H1 (cell line): ENCODE results near the gene METTL9. TPM values are rescaled to one million over a fixed set of nuclear protein-coding genes. Genes with fewer than 3 reads are reported as not detected.

Experiments
- CTCF ChIA-PET: fragments of 300-600 bp; sonication (Branson Sonifier 250); formaldehyde crosslinking; loops from one replicate; lab custom pipeline; 2021; ENCODE audit not compliant: partially characterized antibody; lab: Charles Lee
- POLR2A ChIA-PET: fragments of 300-600 bp; sonication (Branson Sonifier 250); formaldehyde crosslinking; loops from one replicate; lab custom pipeline; 2021; ENCODE audit warnings: inconsistent platforms; ENCODE audit not compliant: partially characterized antibody; lab: Charles Lee
- DNase-seq, 2 experiments: peaks; one replicate each; pipeline versions ENCODE4 v3.0.0 to v3.0.0-alpha.2; 2010 to 2022; ENCODE audit warnings: low spot score in 2 of 2, low read depth in 1 of 2, mixed read lengths in 1 of 2
- FAIRE-seq: peaks from 2 replicates; lab custom pipeline; 2011; peaks lifted over from hg19 to GRCh38; lab: Jason Lieb, UNC
- H2AFZ ChIP-seq: 2 replicates; pipeline ENCODE4 v1.8.1; 2012; ENCODE audit warnings: low read length, inconsistent platforms
- H2AK5ac ChIP-seq: 2 replicates; pipeline ENCODE4 v1.6.1; 2013; ENCODE audit warnings: low read depth, low read length
- H2BK120ac ChIP-seq: replicated peaks from 2 replicates; pipeline ENCODE3; 2013; ENCODE audit warnings: low read depth, low read length, inconsistent platforms
- H2BK12ac ChIP-seq: 2 replicates; pipeline ENCODE4 v1.6.1; 2013; ENCODE audit warnings: low read depth, low read length
- H2BK15ac ChIP-seq: 2 replicates; pipeline ENCODE4 v1.6.1; 2013; ENCODE audit warnings: low read length
- H2BK20ac ChIP-seq: 2 replicates; pipeline ENCODE4 v1.6.1; 2013; ENCODE audit warnings: low read length
- H2BK5ac ChIP-seq: 2 replicates; pipeline ENCODE4 v1.6.1; 2013; ENCODE audit warnings: low read depth, low read length
- H3K14ac ChIP-seq: 2 replicates; pipeline ENCODE4 v1.6.1; 2013; ENCODE audit warnings: inconsistent platforms; ENCODE audit not compliant: insufficient read length
- H3K18ac ChIP-seq: 2 replicates; pipeline ENCODE4 v1.6.1; 2013; ENCODE audit warnings: low read length; ENCODE audit errors: extremely low read depth
- H3K23ac ChIP-seq: 2 replicates; pipeline ENCODE4 v1.6.1; 2013; ENCODE audit warnings: inconsistent platforms; ENCODE audit not compliant: insufficient read length
- H3K23me2 ChIP-seq: 2 replicates; pipeline ENCODE4 v1.6.1; 2013; ENCODE audit warnings: low read depth, low read length
- H3K27ac ChIP-seq: 2 replicates; pipeline ENCODE4 v1.6.1; 2011; ENCODE audit warnings: low read depth, low read length, inconsistent platforms
- H3K27me3 ChIP-seq, 4 experiments: replicated peaks in 1 of 4; 1 replicate in 1 of 4; 2 replicates in 3 of 4; pipeline versions ENCODE4 v1.6.1 to v1.8.1; 2011 to 2013; ENCODE audit warnings: low read length in 3 of 4, mild to moderate bottlenecking in 3 of 4, inconsistent platforms in 2 of 4, mixed read lengths in 2 of 4, moderate library complexity in 1 of 4; ENCODE audit not compliant: control insufficient read depth in 3 of 4, insufficient read depth in 3 of 4; ENCODE audit errors: extremely low read depth in 1 of 4
- H3K36me3 ChIP-seq, 4 experiments: 2 replicates each; pipeline versions ENCODE4 v1.6.1 to v1.8.1; 2011 to 2013; ENCODE audit warnings: mild to moderate bottlenecking in 4 of 4, low read length in 3 of 4, moderate library complexity in 2 of 4, control low read depth in 1 of 4, inconsistent platforms in 1 of 4; ENCODE audit not compliant: insufficient read depth in 4 of 4, control insufficient read depth in 2 of 4
- H3K4ac ChIP-seq: replicated peaks from 2 replicates; pipeline ENCODE3; 2013; ENCODE audit warnings: low read length, low read depth, mixed read lengths, inconsistent platforms; ENCODE audit not compliant: insufficient read length
- H3K4me1 ChIP-seq, 4 experiments: replicated peaks in 1 of 4; 1 replicate in 1 of 4; 2 replicates in 3 of 4; pipeline versions ENCODE4 v1.6.1 to v1.8.1; 2011 to 2013; ENCODE audit warnings: low read length in 3 of 4, inconsistent platforms in 2 of 4, mixed read lengths in 1 of 4; ENCODE audit not compliant: insufficient read depth in 4 of 4, control insufficient read depth in 3 of 4
- H3K4me2 ChIP-seq, 2 experiments: 2 replicates each; pipeline versions ENCODE4 v1.6.1 to v1.8.1; 2011 to 2013; ENCODE audit warnings: low read depth in 2 of 2, low read length in 2 of 2, control low read depth in 1 of 2, inconsistent platforms in 1 of 2, mild to moderate bottlenecking in 1 of 2; ENCODE audit not compliant: insufficient read depth in 1 of 2
- H3K4me3 ChIP-seq, 4 experiments: fragments of 200-600, 300-600 bp in 1 of 4; sonication (generic), shearing (Covaris generic), sonication (Bioruptor Twin) in 1 of 4; 2 replicates each; pipeline versions ENCODE4 v1.5.1 to v1.8.1; 2011 to 2016; ENCODE audit warnings: low read length in 4 of 4, low read depth in 3 of 4, control low read depth in 2 of 4, inconsistent platforms in 2 of 4, mild to moderate bottlenecking in 2 of 4, mixed read lengths in 1 of 4, moderate library complexity in 1 of 4; ENCODE audit not compliant: insufficient read depth in 2 of 4; ENCODE audit errors: extremely low read depth in 1 of 4
- H3K56ac ChIP-seq: replicated peaks from 2 replicates; pipeline ENCODE3; 2013; ENCODE audit warnings: low read depth, mild to moderate bottlenecking, mixed read lengths, low read length, inconsistent platforms; ENCODE audit not compliant: insufficient read length
- H3K79me1 ChIP-seq: 2 replicates; pipeline ENCODE4 v1.6.1; 2013; ENCODE audit warnings: low read depth, low read length, control low read depth
- H3K79me2 ChIP-seq, 2 experiments: 2 replicates each; pipeline versions ENCODE4 v1.6.1 to v1.8.1; 2012 to 2013; ENCODE audit warnings: low read length in 2 of 2, mild to moderate bottlenecking in 2 of 2, inconsistent platforms in 1 of 2; ENCODE audit not compliant: insufficient read depth in 2 of 2, control insufficient read depth in 1 of 2
- H3K9ac ChIP-seq, 4 experiments: replicated peaks in 1 of 4; 1 replicate in 1 of 4; 2 replicates in 3 of 4; pipeline versions ENCODE4 v1.6.1 to v1.8.1; 2011 to 2013; ENCODE audit warnings: low read depth in 3 of 4, low read length in 3 of 4, control low read depth in 2 of 4, mild to moderate bottlenecking in 2 of 4, moderate library complexity in 2 of 4, inconsistent platforms in 1 of 4; ENCODE audit errors: extremely low read depth in 1 of 4
- H3K9me3 ChIP-seq, 2 experiments: 2 replicates each; pipeline versions ENCODE4 v1.6.1 to v1.8.1; 2012 to 2013; ENCODE audit warnings: mild to moderate bottlenecking in 2 of 2, moderate library complexity in 2 of 2, control low read depth in 1 of 2, inconsistent platforms in 1 of 2, low read depth in 1 of 2, low read length in 1 of 2, mixed read lengths in 1 of 2; ENCODE audit not compliant: insufficient read depth in 2 of 2
- H4K20me1 ChIP-seq, 2 experiments: replicated peaks in 1 of 2; 2 replicates each; pipeline versions ENCODE3 to v1.8.1; 2011 to 2013; ENCODE audit warnings: inconsistent platforms in 2 of 2, low read length in 2 of 2, mild to moderate bottlenecking in 1 of 2; ENCODE audit not compliant: insufficient read depth in 2 of 2, control insufficient read depth in 1 of 2
- H4K5ac ChIP-seq: 2 replicates; pipeline ENCODE4 v1.6.1; 2013; ENCODE audit warnings: low read length, low read depth, mixed read lengths, inconsistent platforms; ENCODE audit not compliant: insufficient read length
- H4K8ac ChIP-seq: 2 replicates; pipeline ENCODE4 v1.8.0; 2013; ENCODE audit warnings: mild to moderate bottlenecking, moderate library complexity, low read length, inconsistent platforms; ENCODE audit not compliant: insufficient read depth; ENCODE audit errors: extremely low read depth
- H4K91ac ChIP-seq: replicated peaks from 2 replicates; pipeline ENCODE3; 2013; ENCODE audit warnings: low read length, mixed read lengths, inconsistent platforms; ENCODE audit not compliant: insufficient read length
- BACH1 ChIP-seq: IDR thresholded peaks from 2 replicates; pipeline ENCODE4 v1.6.1; 2012; ENCODE audit warnings: low read length, improper control_type of control experiment
- CHD2 ChIP-seq: IDR thresholded peaks from 2 replicates; pipeline ENCODE4 v1.6.1; 2012; ENCODE audit warnings: low read length, improper control_type of control experiment
- EGR1 ChIP-seq: IDR thresholded peaks from 2 replicates; pipeline ENCODE4 v1.6.1; 2011; ENCODE audit warnings: low read depth, low read length, borderline replicate concordance
- GABPA ChIP-seq: IDR thresholded peaks from 2 replicates; pipeline ENCODE4 v1.6.1; 2011; ENCODE audit warnings: mild to moderate bottlenecking, low read length, moderate library complexity, borderline replicate concordance; ENCODE audit not compliant: insufficient read depth
- MAFK ChIP-seq: IDR thresholded peaks from 2 replicates; pipeline ENCODE4 v1.6.1; 2012; ENCODE audit warnings: low read depth, mild to moderate bottlenecking, improper control_type of control experiment, low read length
- NANOG ChIP-seq: IDR thresholded peaks from 2 replicates; pipeline ENCODE4 v1.6.1; 2011; ENCODE audit warnings: low read length, low read depth, mild to moderate bottlenecking, inconsistent platforms; ENCODE audit not compliant: insufficient read depth, poor library complexity, severe bottlenecking
- POLR2AphosphoS5 ChIP-seq: IDR thresholded peaks from 2 replicates; pipeline ENCODE4 v1.6.1; 2011; ENCODE audit warnings: low read depth, low read length
- POU5F1 ChIP-seq: IDR thresholded peaks from 2 replicates; pipeline ENCODE4 v1.6.1; 2011; ENCODE audit warnings: low read depth, mild to moderate bottlenecking, low read length, moderate library complexity
- RFX5 ChIP-seq: IDR thresholded peaks from 2 replicates; pipeline ENCODE4 v1.6.1; 2011; ENCODE audit warnings: low read depth, low read length, improper control_type of control experiment, borderline replicate concordance
- SUZ12 ChIP-seq: fragments of 200-600 bp; sonication (generic); IDR thresholded peaks from 2 replicates; pipeline ENCODE4 v1.6.1; 2012; ENCODE audit warnings: mild to moderate bottlenecking, inconsistent platforms, low read length, moderate library complexity, mixed read lengths
- YY1 ChIP-seq: IDR thresholded peaks from 2 replicates; pipeline ENCODE4 v1.6.1; 2011; ENCODE audit warnings: low read depth, mild to moderate bottlenecking, low read length
- WGBS, 2 experiments: shearing (Covaris generic) in 1 of 2; methylation state at CpG; one replicate each; pipeline versions ENCODE4 v1.1.6 to v1.1.7; 2013 to 2015; ENCODE audit warnings: low lambda C conversion rate in 2 of 2, mixed read lengths in 2 of 2, inconsistent platforms in 1 of 2, low coverage in 1 of 2, missing lambda C conversion rate in 1 of 2; ENCODE audit not compliant: insufficient replicate concordance in 2 of 2, insufficient coverage in 1 of 2, insufficient read length in 1 of 2; ENCODE audit errors: extremely low coverage in 1 of 2, missing lambda C conversion rate in 1 of 2; 5-methylcytosine and 5-hydroxymethylcytosine counted together
- polyA plus RNA-seq, 7 experiments: library from polyadenylated mRNA; depleted of rRNA in 3 of 7; stranded (reverse) in 5 of 7; unstranded in 2 of 7; fragments of >200 nt in 5 of 7; fragments of 200-250 nt in 2 of 7; gene quantifications; 1 replicate in 5 of 7; 2 replicates in 1 of 7; 4 replicates in 1 of 7; pipeline versions ENCODE4 v1.2.1 to v1.2.3, GENCODE V29; 2011 to 2013; ENCODE audit warnings: missing spikeins in 2 of 7, mixed read lengths in 2 of 7
- total RNA-seq: library from RNA; stranded (reverse); fragmentation: NEBNext Ultra II Directional; extraction: Animal tissue kit (Norgen Biotek cat#: 25700); gene quantifications from 2 replicates; pipeline ENCODE4 v1.2.1, GENCODE V29; 2021
- TF ChIP-seq, protein P1 (sequence below): IDR thresholded peaks from 2 replicates; pipeline ENCODE4 v1.6.1; 2011; ENCODE audit warnings: low read length, improper control_type of control experiment

Gene METTL9
- total and polyA plus RNA-seq, 2 of the 8 experiments (the other 6 are each of a cell fraction or from before 2014, with no cell fraction given) = 45.4 to 112 TPM

- H3K4me3 ChIP-seq = no peak overlapping the region
- H3K4ac ChIP-seq = no peak overlapping the region
- FAIRE-seq = no peak
- H2AK5ac ChIP-seq = no peak overlapping the region
- CTCF ChIA-PET = interaction anchor here (1.2 kb wide), 1 partner anchor 54 kb away, joined by 3 read pairs; no protein-coding TSS in a partner anchor
- H3K79me2 ChIP-seq = peaks cover 0 to 1% of the 10 kb centered on the region in 2 experiments; a peak in 1 of 4 replicates
- no peak overlapping the region for H2BK5ac ChIP-seq
- POLR2A ChIA-PET = no interaction called here
- no peaks in the 10 kb centered on the region for H3K79me1 ChIP-seq
- H3K36me3 ChIP-seq = peaks cover 0 to 4% (median under 1%) of the 10 kb centered on the region in 4 experiments; a peak in 3 of 8 replicates
- H2BK12ac ChIP-seq = no peak overlapping the region
- H2AFZ ChIP-seq = no peak overlapping the region
- no peak overlapping the region for H4K8ac ChIP-seq
- no peak overlapping the region for H3K56ac ChIP-seq
- H4K20me1 ChIP-seq = no peaks in the 10 kb centered on the region
- DNase-seq = no peak
- H3K27me3 ChIP-seq = no peaks in the 10 kb centered on the region
- no peak overlapping the region for H3K23ac ChIP-seq
- no peak overlapping the region for H3K4me2 ChIP-seq
- 75% methylated on average over 2 of the region's 2 CpGs; no CpG with 5 or more reads in 1 of the 2 experiments for WGBS, 2 experiments
- no peak overlapping the region for H4K91ac ChIP-seq
- H3K9me3 ChIP-seq = no peaks in the 10 kb centered on the region
- H2BK20ac ChIP-seq = no peak overlapping the region
- H2BK120ac ChIP-seq = no peak overlapping the region
- no peak overlapping the region for H3K9ac ChIP-seq
- H3K4me1 ChIP-seq = no peaks in the 10 kb centered on the region
- no peak overlapping the region for H3K14ac ChIP-seq
- H3K18ac ChIP-seq = no peak overlapping the region
- no peak overlapping the region for H3K27ac ChIP-seq
- no peak overlapping the region for H2BK15ac ChIP-seq
- H3K23me2 ChIP-seq = no peaks in the 10 kb centered on the region
- no peak overlapping the region for H4K5ac ChIP-seq
- TF ChIP-seq SUZ12 (no peak), GABPA (no peak), YY1 (no peak), NANOG (no peak), MAFK (no peak), POLR2AphosphoS5 (no peak), CHD2 (no peak), BACH1 (no peak), RFX5 (no peak), EGR1 (no peak), POU5F1 (no peak)
- TF ChIP-seq, protein P1, sequence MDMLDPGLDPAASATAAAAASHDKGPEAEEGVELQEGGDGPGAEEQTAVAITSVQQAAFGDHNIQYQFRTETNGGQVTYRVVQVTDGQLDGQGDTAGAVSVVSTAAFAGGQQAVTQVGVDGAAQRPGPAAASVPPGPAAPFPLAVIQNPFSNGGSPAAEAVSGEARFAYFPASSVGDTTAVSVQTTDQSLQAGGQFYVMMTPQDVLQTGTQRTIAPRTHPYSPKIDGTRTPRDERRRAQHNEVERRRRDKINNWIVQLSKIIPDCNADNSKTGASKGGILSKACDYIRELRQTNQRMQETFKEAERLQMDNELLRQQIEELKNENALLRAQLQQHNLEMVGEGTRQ = no peak
Measured at GRCh38 chr16:21654881-21655280, 55.5 kb downstream of the METTL9 start.
